Activated naive CD4-positive, alpha-beta T cell treated with anti-CD3 and anti-CD28 coated beads, Interleukin-2, amount 50 U/mL, for 24 hours (primary cell): Measurements from ENCODE around the gene APOE.
A peak's percentile ranks its signal among the peaks of the same experiment; 100 is the strongest.
"Not testable (repeated sequence)": the region's sequence is repeated elsewhere in the genome, so short reads cannot be mapped to it uniquely, and the experiment has no call there.

Source experiments
- H3K27ac Mint-ChIP-seq: one replicate; pipeline ENCODE4 v1.8.0; 2021; ENCODE audit warnings: mild to moderate bottlenecking, mixed read lengths
- H3K27me3 Mint-ChIP-seq: one replicate; pipeline ENCODE4 v1.8.0; 2021; ENCODE audit warnings: mixed read lengths
- H3K36me3 Mint-ChIP-seq: one replicate; pipeline ENCODE4 v1.8.0; 2021; ENCODE audit warnings: mixed read lengths
- H3K4me1 Mint-ChIP-seq: one replicate; pipeline ENCODE4 v1.8.0; 2021; ENCODE audit warnings: mixed read lengths
- H3K4me3 Mint-ChIP-seq: one replicate; pipeline ENCODE4 v1.8.0; 2021; ENCODE audit warnings: mild to moderate bottlenecking, mixed read lengths
- H3K9me3 Mint-ChIP-seq: one replicate; pipeline ENCODE4 v1.8.0; 2021; ENCODE audit warnings: mixed read lengths

Gene APOE

GRCh38 chr19:44894052-44894400 lies 11.6 kb upstream of the APOE start:
- peaks cover 22% of the 10 kb centered on the region for H3K36me3 Mint-ChIP-seq
- H3K9me3 Mint-ChIP-seq = no peaks in the 10 kb centered on the region
- no peaks in the 10 kb centered on the region for H3K27me3 Mint-ChIP-seq
- no peak overlapping the region for H3K27ac Mint-ChIP-seq
- no peak overlapping the region for H3K4me3 Mint-ChIP-seq
- H3K4me1 Mint-ChIP-seq = peaks cover 36% of the 10 kb centered on the region

GRCh38 chr19:44894946-44895345 lies 10.7 kb upstream of the APOE start:
- Mint-ChIP-seq H3K36me3 (peaks cover 22% of the 10 kb centered on the region), H3K4me1 (peaks cover 33% of the 10 kb centered on the region), H3K9me3 (no peaks in the 10 kb centered on the region), H3K27ac (no peak overlapping the region), H3K27me3 (no peaks in the 10 kb centered on the region), H3K4me3 (peak overlapping the region; percentile 11)

GRCh38 chr19:44897835-44898234 lies 7.8 kb upstream of the APOE start:
- H3K27ac Mint-ChIP-seq = no peak overlapping the region
- H3K4me1 Mint-ChIP-seq = peaks cover 18% of the 10 kb centered on the region
- H3K36me3 Mint-ChIP-seq = peaks cover 15% of the 10 kb centered on the region
- no peaks in the 10 kb centered on the region for H3K27me3 Mint-ChIP-seq
- H3K9me3 Mint-ChIP-seq = no peaks in the 10 kb centered on the region
- no peak overlapping the region for H3K4me3 Mint-ChIP-seq

DNA sequence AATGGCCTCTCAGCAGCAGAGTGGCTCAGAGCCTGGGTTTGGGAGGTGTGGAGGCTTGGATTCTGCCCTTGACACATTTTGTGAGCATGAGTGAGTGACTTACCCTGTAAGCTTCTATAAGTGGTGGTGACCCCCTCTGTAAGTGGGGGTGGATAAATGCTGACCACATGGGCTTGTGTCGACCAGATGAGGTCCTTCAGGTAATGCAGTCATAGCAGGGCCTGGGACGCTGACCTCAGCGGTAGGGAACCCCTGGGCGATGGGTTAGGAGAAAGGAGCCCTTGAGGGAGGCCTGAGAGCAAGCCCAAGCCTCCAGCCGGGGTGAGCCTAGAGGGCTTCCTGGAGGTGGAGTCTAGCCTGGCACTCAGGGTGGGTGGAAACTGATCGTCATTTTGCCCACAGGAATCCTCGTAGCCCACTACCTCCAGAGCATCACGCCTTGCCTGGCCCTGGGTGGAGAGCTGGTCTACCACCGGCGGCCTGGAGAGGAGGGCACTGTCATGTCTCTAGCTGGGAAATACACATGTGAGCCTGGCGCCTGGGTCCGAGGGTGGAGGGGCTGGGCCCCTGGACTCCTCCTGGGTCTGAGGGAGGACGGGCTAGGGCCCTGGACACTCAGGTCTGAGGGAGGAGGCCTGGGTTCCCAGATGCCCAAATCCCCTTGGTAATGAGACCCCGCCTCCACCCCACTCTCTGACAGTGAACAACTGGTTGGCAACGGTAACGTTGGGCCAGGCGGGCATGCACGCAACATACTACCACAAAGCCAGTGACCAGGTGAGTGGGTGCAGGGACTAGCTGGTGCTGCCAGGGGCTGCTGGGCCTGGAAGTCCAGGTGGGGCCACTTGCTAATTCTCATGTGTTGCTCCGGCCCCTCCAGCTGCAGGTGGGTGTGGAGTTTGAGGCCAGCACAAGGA lies 5.0 kb upstream of the APOE start:
- Mint-ChIP-seq H3K36me3 (peaks cover 6% of the 10 kb centered on the region), H3K4me3 (no peak overlapping the region), H3K27me3 (no peaks in the 10 kb centered on the region), H3K27ac (no peak overlapping the region), H3K9me3 (no peaks in the 10 kb centered on the region), H3K4me1 (peaks cover 12% of the 10 kb centered on the region)

- H3K27me3 Mint-ChIP-seq = peaks cover 12% of the 10 kb centered on the region
- H3K9me3 Mint-ChIP-seq = no peaks in the 10 kb centered on the region
- H3K27ac Mint-ChIP-seq = no peak overlapping the region
- H3K36me3 Mint-ChIP-seq = peaks cover 2% of the 10 kb centered on the region
- no peak overlapping the region for H3K4me3 Mint-ChIP-seq
- peaks cover 18% of the 10 kb centered on the region for H3K4me1 Mint-ChIP-seq
Measured at GRCh38 chr19:44903216-44903601, 2.4 kb upstream of the APOE start.

DNA sequence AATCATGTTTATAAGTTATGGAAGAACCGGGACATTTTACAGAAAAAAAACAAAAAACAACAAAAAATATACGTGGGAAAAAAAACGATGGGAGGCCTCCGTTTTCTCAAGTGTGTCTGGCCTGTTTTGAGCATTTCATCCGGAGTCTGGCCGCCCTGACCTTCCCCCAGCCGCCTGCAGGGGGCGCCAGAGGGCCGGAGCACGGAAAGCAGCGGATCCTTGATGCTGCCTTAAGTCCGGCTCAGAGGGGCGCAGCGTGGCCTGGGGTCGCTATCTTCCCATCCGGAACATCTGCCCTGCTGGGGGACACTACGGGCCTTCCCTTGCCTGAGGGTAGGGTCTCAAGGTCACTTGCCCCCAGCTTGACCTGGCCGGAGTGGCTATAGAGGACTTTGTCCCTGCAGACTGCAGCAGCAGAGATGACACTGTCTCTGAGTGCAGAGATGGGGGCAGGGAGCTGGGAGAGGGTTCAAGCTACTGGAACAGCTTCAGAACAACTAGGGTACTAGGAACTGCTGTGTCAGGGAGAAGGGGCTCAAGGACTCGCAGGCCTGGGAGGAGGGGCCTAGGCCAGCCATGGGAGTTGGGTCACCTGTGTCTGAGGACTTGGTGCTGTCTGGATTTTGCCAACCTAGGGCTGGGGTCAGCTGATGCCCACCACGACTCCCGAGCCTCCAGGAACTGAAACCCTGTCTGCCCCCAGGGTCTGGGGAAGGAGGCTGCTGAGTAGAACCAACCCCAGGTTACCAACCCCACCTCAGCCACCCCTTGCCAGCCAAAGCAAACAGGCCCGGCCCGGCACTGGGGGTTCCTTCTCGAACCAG lies 1.8 kb upstream of the APOE start:
- H3K4me3 Mint-ChIP-seq = no peak overlapping the region
- H3K36me3 Mint-ChIP-seq = peaks cover 2% of the 10 kb centered on the region

GRCh38 chr19:44904426-44904994 lies 1.1 kb upstream of the APOE start:
- H3K27ac Mint-ChIP-seq = no peak overlapping the region
- H3K4me1 Mint-ChIP-seq = peaks cover 18% of the 10 kb centered on the region
- H3K9me3 Mint-ChIP-seq = no peaks in the 10 kb centered on the region
- H3K27me3 Mint-ChIP-seq = peaks cover 12% of the 10 kb centered on the region
- no peak overlapping the region for H3K4me3 Mint-ChIP-seq
- H3K36me3 Mint-ChIP-seq = peaks cover 2% of the 10 kb centered on the region

More for the DNA sequence above, 1.8 kb upstream of the APOE start:
- H3K4me1 Mint-ChIP-seq = peaks cover 18% of the 10 kb centered on the region
- H3K27ac Mint-ChIP-seq = no peak overlapping the region
- H3K27me3 Mint-ChIP-seq = peaks cover 12% of the 10 kb centered on the region
- H3K9me3 Mint-ChIP-seq = no peaks in the 10 kb centered on the region

DNA sequence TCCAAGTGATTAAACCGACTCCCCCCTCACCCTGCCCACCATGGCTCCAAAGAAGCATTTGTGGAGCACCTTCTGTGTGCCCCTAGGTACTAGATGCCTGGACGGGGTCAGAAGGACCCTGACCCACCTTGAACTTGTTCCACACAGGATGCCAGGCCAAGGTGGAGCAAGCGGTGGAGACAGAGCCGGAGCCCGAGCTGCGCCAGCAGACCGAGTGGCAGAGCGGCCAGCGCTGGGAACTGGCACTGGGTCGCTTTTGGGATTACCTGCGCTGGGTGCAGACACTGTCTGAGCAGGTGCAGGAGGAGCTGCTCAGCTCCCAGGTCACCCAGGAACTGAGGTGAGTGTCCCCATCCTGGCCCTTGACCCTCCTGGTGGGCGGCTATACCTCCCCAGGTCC lies 2.0 kb downstream of the APOE start:
- peaks cover 16% of the 10 kb centered on the region for H3K27me3 Mint-ChIP-seq
- no peak overlapping the region for H3K27ac Mint-ChIP-seq
- peaks cover 17% of the 10 kb centered on the region for H3K4me1 Mint-ChIP-seq
- H3K9me3 Mint-ChIP-seq = no peaks in the 10 kb centered on the region
- H3K4me3 Mint-ChIP-seq = no peak overlapping the region
- peaks cover under 1% of the 10 kb centered on the region for H3K36me3 Mint-ChIP-seq

DNA sequence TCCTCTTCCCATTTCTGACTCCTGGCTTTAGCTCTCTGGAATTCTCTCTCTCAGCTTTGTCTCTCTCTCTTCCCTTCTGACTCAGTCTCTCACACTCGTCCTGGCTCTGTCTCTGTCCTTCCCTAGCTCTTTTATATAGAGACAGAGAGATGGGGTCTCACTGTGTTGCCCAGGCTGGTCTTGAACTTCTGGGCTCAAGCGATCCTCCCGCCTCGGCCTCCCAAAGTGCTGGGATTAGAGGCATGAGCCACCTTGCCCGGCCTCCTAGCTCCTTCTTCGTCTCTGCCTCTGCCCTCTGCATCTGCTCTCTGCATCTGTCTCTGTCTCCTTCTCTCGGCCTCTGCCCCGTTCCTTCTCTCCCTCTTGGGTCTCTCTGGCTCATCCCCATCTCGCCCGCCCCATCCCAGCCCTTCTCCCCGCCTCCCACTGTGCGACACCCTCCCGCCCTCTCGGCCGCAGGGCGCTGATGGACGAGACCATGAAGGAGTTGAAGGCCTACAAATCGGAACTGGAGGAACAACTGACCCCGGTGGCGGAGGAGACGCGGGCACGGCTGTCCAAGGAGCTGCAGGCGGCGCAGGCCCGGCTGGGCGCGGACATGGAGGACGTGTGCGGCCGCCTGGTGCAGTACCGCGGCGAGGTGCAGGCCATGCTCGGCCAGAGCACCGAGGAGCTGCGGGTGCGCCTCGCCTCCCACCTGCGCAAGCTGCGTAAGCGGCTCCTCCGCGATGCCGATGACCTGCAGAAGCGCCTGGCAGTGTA lies 2.7 kb downstream of the APOE start:
- Mint-ChIP-seq H3K9me3 (no peaks in the 10 kb centered on the region), H3K4me3 (no peak overlapping the region), H3K36me3 (no peaks in the 10 kb centered on the region), H3K27ac (no peak overlapping the region), H3K4me1 (peaks cover 16% of the 10 kb centered on the region), H3K27me3 (peaks cover 20% of the 10 kb centered on the region)

DNA sequence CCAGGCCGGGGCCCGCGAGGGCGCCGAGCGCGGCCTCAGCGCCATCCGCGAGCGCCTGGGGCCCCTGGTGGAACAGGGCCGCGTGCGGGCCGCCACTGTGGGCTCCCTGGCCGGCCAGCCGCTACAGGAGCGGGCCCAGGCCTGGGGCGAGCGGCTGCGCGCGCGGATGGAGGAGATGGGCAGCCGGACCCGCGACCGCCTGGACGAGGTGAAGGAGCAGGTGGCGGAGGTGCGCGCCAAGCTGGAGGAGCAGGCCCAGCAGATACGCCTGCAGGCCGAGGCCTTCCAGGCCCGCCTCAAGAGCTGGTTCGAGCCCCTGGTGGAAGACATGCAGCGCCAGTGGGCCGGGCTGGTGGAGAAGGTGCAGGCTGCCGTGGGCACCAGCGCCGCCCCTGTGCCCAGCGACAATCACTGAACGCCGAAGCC lies 3.3 kb downstream of the APOE start:
- Mint-ChIP-seq H3K4me1 (peaks cover 11% of the 10 kb centered on the region), H3K27me3 (peaks cover 23% of the 10 kb centered on the region)

GRCh38 chr19:44909775-44910174 lies 4.2 kb downstream of the APOE start:
- Mint-ChIP-seq H3K36me3 (no peaks in the 10 kb centered on the region), H3K27me3 (peaks cover 29% of the 10 kb centered on the region)

More for the DNA sequence above, 3.3 kb downstream of the APOE start:
- H3K36me3 Mint-ChIP-seq = no peaks in the 10 kb centered on the region
- H3K27ac Mint-ChIP-seq = no peak overlapping the region
- no peak overlapping the region for H3K4me3 Mint-ChIP-seq
- no peaks in the 10 kb centered on the region for H3K9me3 Mint-ChIP-seq

GRCh38 chr19:44911896-44912295 lies 6.3 kb downstream of the APOE start:
- H3K27ac Mint-ChIP-seq, H3K4me1 Mint-ChIP-seq, H3K4me3 Mint-ChIP-seq, H3K9me3 Mint-ChIP-seq, H3K36me3 Mint-ChIP-seq: not testable (repeated sequence)
- H3K27me3 Mint-ChIP-seq = peaks cover 23% of the 10 kb centered on the region

More at GRCh38 chr19:44909775-44910174, 4.2 kb downstream of the APOE start:
- no peaks in the 10 kb centered on the region for H3K9me3 Mint-ChIP-seq
- no peak overlapping the region for H3K27ac Mint-ChIP-seq
- no peak overlapping the region for H3K4me3 Mint-ChIP-seq
- H3K4me1 Mint-ChIP-seq = peaks cover 17% of the 10 kb centered on the region

DNA sequence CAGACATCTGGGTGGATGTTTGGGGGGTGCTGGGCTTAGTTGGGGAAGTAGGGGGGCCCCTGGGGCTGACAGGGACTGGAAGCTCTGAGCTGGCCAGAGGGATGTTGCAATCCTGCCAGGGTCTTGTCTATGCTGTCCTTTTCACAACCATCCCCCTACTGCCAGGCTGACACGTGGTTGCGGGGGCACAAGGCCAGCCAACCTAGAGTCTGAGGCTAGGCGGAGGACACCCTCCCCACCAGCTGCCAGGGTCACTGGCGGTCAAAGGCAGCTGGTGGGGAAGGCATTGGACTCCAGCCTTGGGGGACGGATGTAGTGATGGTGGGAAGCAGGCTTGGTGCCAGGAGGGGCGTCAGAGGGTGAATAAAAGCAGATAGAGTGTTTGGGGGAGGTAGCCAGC lies 7.3 kb downstream of the APOE start:
- no peak overlapping the region for H3K27ac Mint-ChIP-seq
- peaks cover 21% of the 10 kb centered on the region for H3K27me3 Mint-ChIP-seq
- H3K4me3 Mint-ChIP-seq = no peak overlapping the region
- H3K4me1 Mint-ChIP-seq = peaks cover 8% of the 10 kb centered on the region
- no peaks in the 10 kb centered on the region for H3K36me3 Mint-ChIP-seq
- no peaks in the 10 kb centered on the region for H3K9me3 Mint-ChIP-seq

- not testable (repeated sequence) for H3K4me1 Mint-ChIP-seq, H3K9me3 Mint-ChIP-seq, H3K36me3 Mint-ChIP-seq
- Mint-ChIP-seq H3K27ac (peak overlapping the region; percentile 57), H3K4me3 (peak overlapping the region; percentile 93), H3K27me3 (peaks cover 19% of the 10 kb centered on the region)
Measured at GRCh38 chr19:44913512-44914432, 8.2 kb downstream of the APOE start.
